Chondrocyte (in vitro differentiated cells): Measurements from ENCODE around the gene CMAS. TPM values are rescaled to one million over a fixed set of nuclear protein-coding genes. Genes with fewer than 3 reads are reported as not detected.

ENCODE experiments used
- DNase-seq: peaks from one replicate; pipeline ENCODE4 v3.0.0; 2021; ENCODE audit warnings: mixed read lengths, low spot score
- H3K27ac Mint-ChIP-seq: one replicate; pipeline ENCODE4 v1.8.0; 2021; ENCODE audit warnings: mild to moderate bottlenecking, moderate library complexity, mixed read lengths; ENCODE audit not compliant: unreplicated experiment
- H3K27me3 Mint-ChIP-seq: 2 replicates; pipeline ENCODE4 v1.8.0; 2021; ENCODE audit warnings: low read depth, mixed read lengths
- H3K36me3 Mint-ChIP-seq: 2 replicates; pipeline ENCODE4 v1.8.0; 2021; ENCODE audit warnings: low read depth, mixed read lengths
- H3K4me1 Mint-ChIP-seq: 2 replicates; pipeline ENCODE4 v1.8.0; 2021; ENCODE audit warnings: low read depth, mild to moderate bottlenecking, mixed read lengths
- H3K4me3 Mint-ChIP-seq: one replicate; pipeline ENCODE4 v1.8.0; 2021; ENCODE audit warnings: mild to moderate bottlenecking, moderate library complexity, mixed read lengths; ENCODE audit not compliant: unreplicated experiment
- H3K9me3 Mint-ChIP-seq: 2 replicates; pipeline ENCODE4 v1.8.0; 2021; ENCODE audit warnings: low read depth, mixed read lengths
- total RNA-seq: library from RNA; stranded (reverse); gene quantifications from 3 replicates; pipeline ENCODE4 v1.2.1, GENCODE V29; 2021
- TF ChIP-seq, protein P1 (sequence below): fragments of 200-600 bp; sonication (generic); IDR thresholded peaks from 2 replicates; pipeline ENCODE4 v1.5.0; 2021; ENCODE audit warnings: antibody characterized with exemption, mild to moderate bottlenecking, moderate library complexity

CMAS gene
- total RNA-seq, 1 donor from 2014 or later: 26.1 TPM

DNA sequence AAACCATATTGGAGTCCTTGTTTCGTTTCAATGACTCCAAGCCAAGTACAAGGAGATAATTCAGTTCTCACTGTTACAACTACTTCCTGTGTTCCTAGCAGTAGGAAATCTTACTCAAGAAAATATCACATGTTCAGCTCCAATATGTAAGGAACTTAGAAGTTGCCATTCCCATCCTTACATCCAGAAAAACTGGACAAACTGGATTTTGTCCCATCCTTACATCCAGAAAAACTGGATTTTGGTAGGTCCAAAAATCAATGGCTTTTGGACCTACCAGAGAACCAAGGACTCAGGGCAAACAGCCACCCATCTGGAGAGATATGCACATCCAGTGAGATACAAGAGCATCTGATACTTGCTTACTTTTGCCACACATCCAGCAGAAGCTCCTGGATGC lies 23.8 kb downstream of the CMAS start:
- no peak for DNase-seq
- peaks cover 13% of the 10 kb centered on the region for H3K36me3 Mint-ChIP-seq
- no peak overlapping the region for H3K4me3 Mint-ChIP-seq
- no peaks in the 10 kb centered on the region for H3K4me1 Mint-ChIP-seq
- H3K27ac Mint-ChIP-seq: no peak overlapping the region
- no peaks in the 10 kb centered on the region for H3K9me3 Mint-ChIP-seq
- TF ChIP-seq, protein P1, sequence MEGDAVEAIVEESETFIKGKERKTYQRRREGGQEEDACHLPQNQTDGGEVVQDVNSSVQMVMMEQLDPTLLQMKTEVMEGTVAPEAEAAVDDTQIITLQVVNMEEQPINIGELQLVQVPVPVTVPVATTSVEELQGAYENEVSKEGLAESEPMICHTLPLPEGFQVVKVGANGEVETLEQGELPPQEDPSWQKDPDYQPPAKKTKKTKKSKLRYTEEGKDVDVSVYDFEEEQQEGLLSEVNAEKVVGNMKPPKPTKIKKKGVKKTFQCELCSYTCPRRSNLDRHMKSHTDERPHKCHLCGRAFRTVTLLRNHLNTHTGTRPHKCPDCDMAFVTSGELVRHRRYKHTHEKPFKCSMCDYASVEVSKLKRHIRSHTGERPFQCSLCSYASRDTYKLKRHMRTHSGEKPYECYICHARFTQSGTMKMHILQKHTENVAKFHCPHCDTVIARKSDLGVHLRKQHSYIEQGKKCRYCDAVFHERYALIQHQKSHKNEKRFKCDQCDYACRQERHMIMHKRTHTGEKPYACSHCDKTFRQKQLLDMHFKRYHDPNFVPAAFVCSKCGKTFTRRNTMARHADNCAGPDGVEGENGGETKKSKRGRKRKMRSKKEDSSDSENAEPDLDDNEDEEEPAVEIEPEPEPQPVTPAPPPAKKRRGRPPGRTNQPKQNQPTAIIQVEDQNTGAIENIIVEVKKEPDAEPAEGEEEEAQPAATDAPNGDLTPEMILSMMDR: no peak
- peaks cover 3% of the 10 kb centered on the region for H3K27me3 Mint-ChIP-seq

DNA sequence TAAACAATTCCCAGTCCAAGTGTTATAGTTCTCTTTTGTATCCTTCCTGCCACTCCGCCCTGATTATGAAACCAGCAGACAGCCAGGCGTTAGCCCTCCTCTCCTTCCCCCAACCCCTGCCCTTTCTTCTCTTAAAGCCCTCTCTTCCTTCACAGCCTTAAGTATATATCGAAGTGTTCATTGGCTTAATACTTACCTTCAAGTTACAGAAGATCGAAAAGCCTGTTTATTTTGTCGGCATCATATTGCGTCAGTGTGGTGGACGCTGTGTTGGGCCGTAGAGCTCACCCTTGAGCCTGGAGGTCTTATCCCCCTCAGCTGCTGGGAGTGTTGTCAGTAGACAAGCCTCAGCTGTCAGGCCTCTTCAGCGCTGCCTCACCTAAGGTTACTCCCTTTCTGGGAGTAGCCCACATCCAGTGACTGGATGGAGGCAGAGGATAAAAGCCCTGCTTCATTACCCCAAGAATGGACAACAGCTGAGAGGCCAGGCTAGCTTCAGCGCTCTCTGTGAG lies 36.2 kb downstream of the CMAS start:
- Mint-ChIP-seq H3K9me3 (no peaks in the 10 kb centered on the region), H3K4me1 (no peaks in the 10 kb centered on the region), H3K27ac (no peak overlapping the region), H3K36me3 (peaks cover 3% of the 10 kb centered on the region), H3K4me3 (no peak overlapping the region), H3K27me3 (peaks cover 3% of the 10 kb centered on the region)
- TF ChIP-seq, protein P1: no peak
- DNase-seq: no peak

DNA sequence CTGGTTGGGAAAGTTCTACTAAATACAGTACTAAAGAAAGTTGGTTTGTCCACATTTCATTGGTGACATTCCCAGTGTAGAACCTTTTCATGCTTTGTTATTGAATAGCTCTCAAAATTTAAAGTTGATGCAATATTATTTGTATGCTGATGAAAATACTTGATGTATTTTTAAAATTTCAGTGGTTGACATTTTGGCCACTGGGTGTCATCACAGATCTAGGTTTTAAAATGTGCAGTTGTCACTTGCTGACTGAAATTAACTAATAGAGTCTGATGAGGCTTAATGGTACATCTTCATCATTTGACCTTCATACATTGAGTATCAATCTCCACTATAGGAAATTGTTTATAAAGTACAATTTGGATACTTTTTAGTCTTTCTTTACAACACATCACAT lies 37.1 kb downstream of the CMAS start:
- TF ChIP-seq, protein P1: peak; percentile 93
- H3K4me3 Mint-ChIP-seq: no peak overlapping the region
- H3K27me3 Mint-ChIP-seq: peaks cover 4% of the 10 kb centered on the region
- H3K9me3 Mint-ChIP-seq: no peaks in the 10 kb centered on the region
- H3K4me1 Mint-ChIP-seq: no peaks in the 10 kb centered on the region
- no peak for DNase-seq
- H3K36me3 Mint-ChIP-seq: peaks cover 3% of the 10 kb centered on the region
- H3K27ac Mint-ChIP-seq: no peak overlapping the region

DNA sequence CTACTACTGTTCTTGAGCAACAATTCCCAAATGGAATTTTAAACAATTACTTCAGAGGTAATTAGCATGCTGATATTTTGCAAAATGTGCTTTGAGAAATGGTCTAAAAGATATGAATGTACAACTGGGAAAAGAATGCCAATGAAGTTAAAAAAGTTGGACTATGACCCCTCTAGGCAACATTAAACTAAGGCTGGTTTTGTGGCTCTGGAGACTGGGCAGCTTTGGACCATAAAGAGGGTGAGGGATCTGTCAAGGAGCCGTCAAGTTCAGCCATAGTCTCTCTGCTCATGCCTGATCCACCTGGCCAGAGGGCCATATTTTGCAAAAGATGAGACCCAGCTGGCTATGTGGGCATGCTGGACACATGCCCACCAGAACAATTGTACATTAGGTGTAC lies 38.8 kb downstream of the CMAS start:
- H3K27ac Mint-ChIP-seq: no peak overlapping the region
- no peaks in the 10 kb centered on the region for H3K36me3 Mint-ChIP-seq
- DNase-seq: no peak
- no peaks in the 10 kb centered on the region for H3K9me3 Mint-ChIP-seq
- no peaks in the 10 kb centered on the region for H3K4me1 Mint-ChIP-seq
- TF ChIP-seq, protein P1: no peak
- no peak overlapping the region for H3K4me3 Mint-ChIP-seq
- H3K27me3 Mint-ChIP-seq: peaks cover 9% of the 10 kb centered on the region

DNA sequence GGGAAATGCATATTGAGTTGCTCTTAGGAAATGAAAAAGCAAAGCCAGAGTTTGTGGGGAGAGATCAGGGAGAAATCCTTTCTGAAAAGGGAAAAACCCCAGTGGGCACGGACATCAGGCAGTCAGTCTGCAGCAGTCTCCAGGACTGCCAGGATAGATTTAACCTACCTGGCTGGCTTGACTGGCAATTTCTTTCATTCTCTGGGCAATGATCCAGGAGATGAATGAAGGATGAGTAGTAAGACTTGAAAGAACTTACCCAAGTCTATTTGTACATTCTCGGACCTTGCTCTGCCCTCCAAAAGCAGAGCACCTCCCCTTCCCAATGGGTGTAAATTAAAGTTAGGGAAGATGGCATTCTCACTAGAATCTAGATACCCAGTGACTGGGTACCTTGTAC lies 42.9 kb downstream of the CMAS start:
- no peak for DNase-seq
- Mint-ChIP-seq H3K27ac (no peak overlapping the region), H3K27me3 (peaks cover 9% of the 10 kb centered on the region), H3K9me3 (no peaks in the 10 kb centered on the region), H3K4me3 (no peak overlapping the region), H3K36me3 (no peaks in the 10 kb centered on the region), H3K4me1 (no peaks in the 10 kb centered on the region)
- TF ChIP-seq, protein P1: no peak
